GM19043 (cell line): ENCODE measurements around the gene KRTAP9-1.
"Not testable (repeated sequence)": the region's sequence is repeated elsewhere in the genome, so short reads cannot be mapped to it uniquely, and the experiment has no call there.

Source experiments
- ATAC-seq: cut with Tn5 transposase; IDR thresholded peaks from one replicate; pipeline ENCODE4 v1.9.1; 2021; ENCODE audit warnings: low read depth; ENCODE audit not compliant: unreplicated experiment

Gene KRTAP9-1

DNA sequence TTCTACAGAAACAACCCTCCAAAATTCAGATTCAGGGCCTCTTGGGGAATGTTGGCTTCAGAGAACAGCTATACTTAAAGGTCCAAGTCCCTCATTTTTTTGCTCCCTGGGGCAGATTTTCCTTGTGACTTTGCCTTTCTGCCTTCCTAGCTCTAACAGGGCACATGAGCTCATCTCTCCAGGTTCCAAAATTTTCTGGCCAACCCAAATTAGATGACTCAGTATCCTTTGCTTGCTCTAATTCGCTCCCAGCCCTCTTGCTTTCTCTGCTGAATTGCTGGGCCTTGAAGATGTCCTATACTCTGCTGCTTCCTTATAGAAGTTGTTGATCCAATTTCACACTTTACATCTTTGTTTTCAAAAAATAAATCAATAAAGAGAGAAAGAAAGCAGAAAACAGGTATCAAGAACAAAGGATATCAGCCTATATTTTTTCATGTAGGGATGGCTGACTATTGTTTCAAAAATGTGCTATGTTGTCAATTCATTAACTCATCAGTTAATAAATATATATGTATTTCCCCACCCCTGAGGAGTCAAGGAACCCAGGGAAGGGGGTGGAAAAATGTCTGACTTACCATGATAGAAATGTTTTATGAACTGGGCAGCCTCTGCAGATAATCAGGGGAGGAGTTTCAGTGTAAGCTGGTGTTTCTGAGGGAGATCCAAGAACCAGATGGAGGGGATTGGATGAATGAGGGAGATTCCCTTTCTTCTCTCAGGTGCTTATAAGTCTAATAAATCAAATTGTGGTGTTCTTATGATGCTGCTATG is 10.7 kb upstream of the KRTAP9-1 start:
- ATAC-seq = no peak

DNA sequence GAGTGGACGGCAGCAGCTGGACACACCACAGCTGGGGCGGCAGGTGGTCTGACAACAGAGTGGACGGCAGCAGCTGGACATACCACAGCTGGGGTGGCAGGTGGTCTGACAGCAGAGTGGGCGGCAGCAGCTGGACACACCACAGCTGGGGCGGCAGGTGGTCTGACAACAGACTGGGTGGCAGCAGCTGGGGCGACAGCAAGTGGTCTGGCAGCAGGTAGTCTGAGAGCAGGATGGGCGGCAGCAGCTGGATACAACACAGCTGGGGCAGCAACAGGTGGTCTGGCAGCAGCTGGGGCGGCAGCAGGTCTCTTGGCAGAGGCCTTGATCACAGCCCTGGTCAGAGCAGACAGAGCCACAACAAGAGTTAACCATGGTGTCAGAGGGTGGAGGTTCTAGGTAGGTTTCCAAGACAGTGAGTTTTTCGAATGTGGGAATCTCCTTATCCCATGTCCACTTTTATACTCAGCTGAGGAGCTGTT is 5.2 kb upstream of the KRTAP9-1 start, which contains the start of gene KRTAP4-1:
TSS of gene KRTAP4-1 (minus strand) at position 432 of the 482 bp plus-strand sequence. CDS start at position 375, 57 bp downstream.
- ATAC-seq = no peak

- no peak for ATAC-seq
These were observed 4.7 kb upstream of the KRTAP9-1 start for GRCh38 chr17:41185001-41185400.

DNA sequence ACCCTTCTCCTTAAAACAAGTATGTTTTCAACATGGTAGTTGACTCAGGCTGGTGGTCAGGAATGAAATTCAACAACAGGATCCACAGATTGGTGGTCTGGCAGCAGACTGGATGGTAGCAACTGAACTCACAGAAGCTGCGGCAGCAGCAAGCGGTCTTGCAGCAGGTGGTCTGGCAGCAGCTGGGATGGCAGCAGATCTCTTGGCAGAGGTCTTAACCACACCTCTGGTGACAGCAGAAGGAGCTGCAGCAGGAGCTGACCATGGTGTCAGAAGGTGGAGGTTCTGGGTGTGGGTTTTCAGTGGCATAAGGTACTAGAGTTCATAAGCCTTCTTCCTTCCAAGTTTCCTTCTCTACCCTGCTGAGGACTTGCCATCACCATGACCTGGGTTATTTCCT is 2.8 kb upstream of the KRTAP9-1 start:
- no peak for ATAC-seq

DNA sequence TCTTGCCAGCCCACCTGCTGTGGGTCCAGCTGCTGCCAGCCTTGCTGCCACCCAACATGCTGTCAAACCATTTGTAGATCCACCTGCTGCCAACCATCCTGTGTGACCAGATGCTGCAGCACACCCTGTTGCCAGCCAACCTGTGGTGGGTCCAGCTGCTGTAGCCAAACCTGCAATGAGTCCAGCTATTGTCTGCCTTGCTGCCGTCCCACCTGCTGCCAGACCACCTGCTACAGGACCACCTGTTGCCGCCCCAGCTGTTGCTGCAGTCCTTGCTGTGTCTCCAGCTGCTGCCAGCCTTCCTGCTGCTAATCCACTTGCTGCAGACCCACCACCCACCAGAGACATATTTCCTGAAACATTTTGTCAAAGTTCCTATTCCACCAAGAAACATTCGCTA is 641 bp downstream of the KRTAP9-1 start:
- ATAC-seq = no peak

DNA sequence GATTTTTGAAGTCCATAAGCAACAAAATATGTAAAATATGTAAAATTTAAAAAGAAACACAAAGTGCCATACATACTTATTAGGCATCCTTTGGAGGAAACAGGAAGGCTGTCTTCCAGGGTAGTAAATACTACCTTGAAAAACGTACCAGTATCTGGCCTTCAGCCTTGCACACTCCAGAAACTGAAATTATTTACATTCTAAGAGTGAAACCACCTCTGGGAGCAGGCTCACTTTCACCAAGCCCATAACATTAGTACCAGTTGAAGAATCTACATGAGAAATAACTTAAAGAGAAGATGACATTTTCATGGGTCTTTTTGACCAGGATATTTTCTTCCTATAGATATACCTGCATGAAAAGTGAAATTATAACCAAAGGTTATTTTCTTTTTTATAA is 6.4 kb downstream of the KRTAP9-1 start:
- ATAC-seq = no peak

DNA sequence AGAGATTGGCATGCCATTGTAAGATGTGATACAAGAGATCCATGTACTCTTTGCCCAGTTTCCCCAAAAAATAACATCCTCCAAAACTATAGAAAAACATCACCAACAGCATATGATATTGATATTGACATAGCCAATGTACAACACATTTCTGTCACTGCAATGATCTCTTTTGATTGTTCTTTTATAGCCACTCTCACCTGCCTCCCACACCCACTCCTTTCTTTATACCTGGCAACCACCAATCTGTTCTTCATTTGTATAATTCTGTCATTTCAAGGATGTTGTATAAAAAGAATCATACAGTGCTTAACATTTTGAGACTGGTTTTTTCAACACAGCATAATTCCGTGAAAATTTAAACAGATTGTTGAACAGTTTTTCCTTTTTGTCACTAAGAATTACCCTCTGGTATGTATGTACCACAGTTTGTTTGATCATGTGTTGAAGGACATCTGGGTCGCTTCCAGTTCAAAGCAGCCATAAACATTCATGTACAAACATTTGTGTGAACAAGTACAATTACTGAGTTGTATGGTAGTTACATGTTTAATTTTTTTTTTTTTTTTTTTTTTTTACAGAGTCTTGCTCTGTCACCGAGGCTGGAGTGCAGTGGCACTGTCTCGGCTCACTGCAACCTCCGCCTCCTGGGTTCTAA is 9.9 kb downstream of the KRTAP9-1 start:
- no peak for ATAC-seq

DNA sequence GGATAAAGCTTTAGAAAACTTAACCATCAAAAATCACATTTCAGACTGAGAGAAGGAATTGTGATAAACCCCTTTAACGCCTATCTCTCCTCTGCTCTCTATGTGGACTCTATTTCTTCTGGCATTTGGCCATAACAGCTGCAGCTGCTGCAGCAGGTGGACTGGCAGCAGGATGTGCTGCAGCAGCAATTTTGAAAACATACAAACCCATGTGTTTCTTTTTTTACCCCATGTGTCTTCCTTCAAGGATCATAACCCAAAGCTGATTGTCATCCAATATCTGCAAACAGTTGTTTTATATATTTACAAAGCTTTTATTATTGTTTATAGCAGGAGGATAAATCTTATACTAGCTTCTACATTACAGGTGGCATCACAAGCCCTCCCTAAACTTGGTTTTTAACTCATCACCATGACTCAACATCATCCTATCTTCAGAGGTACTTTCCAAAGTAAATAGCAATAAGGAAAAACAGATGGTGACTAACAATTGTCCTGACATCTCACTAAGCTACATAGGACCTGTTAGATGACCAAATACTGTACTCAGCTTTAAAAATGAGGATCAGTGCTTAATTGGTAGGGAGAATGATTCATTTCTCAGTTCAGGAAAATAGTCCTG is 22.3 kb downstream of the KRTAP9-1 start:
- ATAC-seq = no peak

GRCh38 chr17:41212524-41213169 is 23.0 kb downstream of the KRTAP9-1 start:
- no peak for ATAC-seq

DNA sequence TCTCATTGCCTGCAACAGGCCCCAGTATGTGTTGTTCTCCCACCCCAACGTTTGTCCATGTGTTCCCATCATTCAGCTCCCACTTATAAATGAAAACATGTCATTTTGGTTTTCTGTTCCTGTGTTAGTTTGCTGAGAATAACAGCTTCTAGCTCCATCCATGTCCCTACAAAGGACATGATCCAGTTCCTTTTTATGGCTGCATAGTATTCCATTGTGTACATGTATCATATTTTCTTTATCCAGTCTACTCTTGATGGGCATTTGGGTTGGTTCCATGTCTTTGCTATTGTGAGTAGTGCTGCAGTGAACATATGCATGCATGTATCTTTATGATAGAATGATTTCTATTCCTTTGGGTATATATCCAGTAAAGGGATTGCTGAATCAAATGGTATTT is 26.0 kb downstream of the KRTAP9-1 start:
- ATAC-seq = no peak

DNA sequence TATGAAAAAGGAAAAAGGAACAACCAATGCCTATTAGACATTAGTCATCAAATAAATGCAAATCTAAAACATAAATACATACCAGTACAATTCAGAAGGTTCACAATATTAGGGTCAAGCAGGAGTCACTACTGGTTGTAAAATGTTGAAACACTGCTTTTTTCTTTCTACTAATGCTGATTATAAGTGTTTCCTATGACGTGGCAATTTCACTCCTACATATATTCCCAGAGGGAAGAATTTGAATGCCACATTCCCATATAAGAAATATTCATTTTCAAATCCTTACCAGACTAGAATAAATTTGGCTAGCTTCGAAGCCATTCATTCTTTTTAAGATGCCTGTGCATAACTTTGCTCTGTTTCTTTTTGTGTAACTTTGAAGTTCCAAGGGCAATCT is 34.1 kb downstream of the KRTAP9-1 start:
- no peak for ATAC-seq

GRCh38 chr17:41226051-41226450 is 36.4 kb downstream of the KRTAP9-1 start:
- ATAC-seq = no peak

DNA sequence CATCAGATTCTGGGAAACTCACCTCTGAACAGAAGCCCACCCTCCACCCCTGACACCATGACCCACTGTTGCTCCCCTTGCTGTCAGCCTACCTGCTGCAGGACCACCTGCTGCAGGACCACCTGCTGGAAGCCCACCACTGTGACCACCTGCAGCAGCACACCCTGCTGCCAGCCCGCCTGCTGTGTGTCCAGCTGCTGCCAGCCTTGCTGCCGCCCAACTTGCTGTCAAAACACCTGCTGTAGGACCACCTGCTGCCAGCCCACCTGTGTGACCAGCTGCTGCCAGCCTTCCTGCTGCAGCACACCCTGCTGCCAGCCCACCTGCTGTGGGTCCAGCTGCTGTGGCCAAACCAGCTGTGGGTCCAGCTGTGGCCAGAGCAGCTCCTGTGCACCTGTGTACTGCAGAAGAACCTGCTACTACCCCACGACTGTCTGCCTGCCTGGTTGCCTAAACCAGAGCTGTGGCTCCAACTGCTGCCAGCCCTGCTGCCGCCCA is 37.0 kb downstream of the KRTAP9-1 start, which contains the start of gene KRTAP9-2:
TSS of gene KRTAP9-2 (plus strand) at position 51 of the 498 bp plus-strand sequence. CDS start at position 58, 7 bp downstream.
- ATAC-seq = not testable (repeated sequence)

- ATAC-seq = no peak
These were observed 40.4 kb downstream of the KRTAP9-1 start for GRCh38 chr17:41230094-41230493.

- ATAC-seq = no peak
These were observed 42.0 kb downstream of the KRTAP9-1 start for GRCh38 chr17:41231731-41232130.

GRCh38 chr17:41232399-41233105 is 42.9 kb downstream of the KRTAP9-1 start, which contains the start of gene KRTAP9-3:
Gene KRTAP9-3, plus strand, starts transcription at chr17:41232449. Its CDS starts 53 bp downstream, at chr17:41232502.
- ATAC-seq = not testable (repeated sequence)

DNA sequence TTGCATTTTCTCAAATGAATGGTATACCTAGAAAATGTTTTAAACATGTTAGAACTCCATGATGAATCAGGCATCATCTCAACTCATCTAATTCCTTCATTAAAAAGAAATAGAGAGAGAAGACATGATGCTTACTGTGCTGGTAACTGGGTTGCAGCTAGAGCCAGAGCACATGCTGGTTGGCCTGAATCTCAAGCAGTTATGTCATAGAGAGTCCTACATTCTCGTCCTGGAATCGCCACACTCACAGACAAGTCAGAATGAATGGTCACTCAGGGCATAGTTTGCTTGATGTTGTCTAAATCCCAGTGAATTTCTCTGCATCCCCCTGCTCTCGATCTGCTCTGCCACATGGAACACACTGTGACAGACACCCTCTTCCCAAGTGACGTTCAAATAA is 47.4 kb downstream of the KRTAP9-1 start:
- not testable (repeated sequence) for ATAC-seq

DNA sequence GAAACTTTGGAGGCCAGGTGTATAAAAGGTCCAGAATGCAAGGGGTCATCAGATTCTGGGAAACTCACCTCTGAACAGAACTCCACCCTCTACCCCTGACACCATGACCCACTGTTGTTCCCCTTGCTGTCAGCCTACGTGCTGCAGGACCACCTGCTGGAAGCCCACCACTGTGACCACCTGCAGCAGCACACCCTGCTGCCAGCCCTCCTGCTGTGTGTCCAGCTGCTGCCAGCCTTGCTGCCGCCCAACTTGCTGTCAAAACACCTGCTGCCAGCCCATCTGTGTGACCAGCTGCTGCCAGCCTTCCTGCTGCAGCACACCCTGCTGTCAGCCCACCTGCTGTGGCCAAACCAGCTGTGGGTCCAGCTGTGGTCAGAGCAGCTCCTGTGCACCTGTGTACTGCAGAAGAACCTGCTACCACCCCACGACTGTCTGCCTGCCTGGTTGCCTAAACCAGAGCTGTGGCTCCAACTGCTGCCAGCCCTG is 48.3 kb downstream of the KRTAP9-1 start, which contains the start of gene KRTAP9-8:
TSS of gene KRTAP9-8 (plus strand) at position 51 of the 489 bp plus-strand sequence. CDS start at position 104, 53 bp downstream.
- not testable (repeated sequence) for ATAC-seq
